ENCODE results near the gene KRT37.
"Not testable (repeated sequence)": the region's sequence is repeated elsewhere in the genome, so short reads cannot be mapped to it uniquely, and the experiment has no call there.

The KRT37 gene

GRCh38 chr17:41434415-41434814 is 10.0 kb upstream of the KRT37 start:
- no peak for DNase-seq (ENCODE audit: low read depth in 2 of 2)

- no peak for DNase-seq (ENCODE audit: low read depth in 2 of 2)
Measured at GRCh38 chr17:41434005-41434404, 9.6 kb upstream of the KRT37 start.

GRCh38 chr17:41433586-41433985 is 9.2 kb upstream of the KRT37 start:
- no peak for DNase-seq (ENCODE audit: low read depth in 2 of 2)

GRCh38 chr17:41430376-41430775 is 6.0 kb upstream of the KRT37 start:
- not testable (repeated sequence) for DNase-seq (ENCODE audit: low read depth in 2 of 2)

- no peak for DNase-seq (ENCODE audit: low read depth in 2 of 2)
Measured at GRCh38 chr17:41429667-41430066, 5.3 kb upstream of the KRT37 start.

- DNase-seq (ENCODE audit: low read depth in 2 of 2) = no peak
Measured at GRCh38 chr17:41428591-41429291, 4.4 kb upstream of the KRT37 start.

- not testable (repeated sequence) for DNase-seq (ENCODE audit: low read depth in 2 of 2)
Measured at GRCh38 chr17:41422586-41422985, 1.8 kb downstream of the KRT37 start.

- no peak for DNase-seq (ENCODE audit: low read depth in 2 of 2)
Measured at GRCh38 chr17:41421617-41422016, 2.8 kb downstream of the KRT37 start.

- DNase-seq (ENCODE audit: low read depth in 2 of 2) = no peak
Measured at GRCh38 chr17:41421116-41421515, 3.3 kb downstream of the KRT37 start.

GRCh38 chr17:41420134-41420533 is 4.3 kb downstream of the KRT37 start:
- no peak for DNase-seq (ENCODE audit: low read depth in 2 of 2)

GRCh38 chr17:41419716-41420115 is 4.7 kb downstream of the KRT37 start:
- DNase-seq (ENCODE audit: low read depth in 2 of 2) = no peak

GRCh38 chr17:41418116-41418860 is 6.1 kb downstream of the KRT37 start:
- DNase-seq (ENCODE audit: low read depth in 2 of 2) = no peak

- DNase-seq (ENCODE audit: low read depth in 2 of 2) = no peak
Measured at GRCh38 chr17:41417576-41418015, 6.8 kb downstream of the KRT37 start.

GRCh38 chr17:41417127-41417526 is 7.3 kb downstream of the KRT37 start:
- DNase-seq (ENCODE audit: low read depth in 2 of 2) = no peak

- DNase-seq (ENCODE audit: low read depth in 2 of 2) = no peak
Measured at GRCh38 chr17:41416479-41416878, 7.9 kb downstream of the KRT37 start.

GRCh38 chr17:41415833-41416335 is 8.5 kb downstream of the KRT37 start:
- DNase-seq (ENCODE audit: low read depth in 2 of 2) = no peak

GRCh38 chr17:41415411-41415810 is 9.0 kb downstream of the KRT37 start:
- no peak for DNase-seq (ENCODE audit: low read depth in 2 of 2)

GRCh38 chr17:41413982-41414381 is 10.4 kb downstream of the KRT37 start:
- DNase-seq (ENCODE audit: low read depth in 2 of 2) = no peak

- no peak for DNase-seq (ENCODE audit: low read depth in 2 of 2)
Measured at GRCh38 chr17:41413353-41413957, 10.9 kb downstream of the KRT37 start.

GRCh38 chr17:41411072-41411840 is 13.1 kb downstream of the KRT37 start:
- DNase-seq (ENCODE audit: low read depth in 2 of 2) = no peak

GRCh38 chr17:41407226-41407625 is 17.2 kb downstream of the KRT37 start:
- DNase-seq (ENCODE audit: low read depth in 2 of 2) = no peak

GRCh38 chr17:41406205-41406604 is 18.2 kb downstream of the KRT37 start:
- DNase-seq (ENCODE audit: low read depth in 2 of 2) = no peak

Measured in stimulated activated CD4-positive, alpha-beta T cell treated with anti-CD3 and anti-CD28 coated beads, Interleukin-15, amount 100 ng/mL, for 48 hours (primary cell).